ENCODE data around the gene SPTB.

Gene SPTB

DNA sequence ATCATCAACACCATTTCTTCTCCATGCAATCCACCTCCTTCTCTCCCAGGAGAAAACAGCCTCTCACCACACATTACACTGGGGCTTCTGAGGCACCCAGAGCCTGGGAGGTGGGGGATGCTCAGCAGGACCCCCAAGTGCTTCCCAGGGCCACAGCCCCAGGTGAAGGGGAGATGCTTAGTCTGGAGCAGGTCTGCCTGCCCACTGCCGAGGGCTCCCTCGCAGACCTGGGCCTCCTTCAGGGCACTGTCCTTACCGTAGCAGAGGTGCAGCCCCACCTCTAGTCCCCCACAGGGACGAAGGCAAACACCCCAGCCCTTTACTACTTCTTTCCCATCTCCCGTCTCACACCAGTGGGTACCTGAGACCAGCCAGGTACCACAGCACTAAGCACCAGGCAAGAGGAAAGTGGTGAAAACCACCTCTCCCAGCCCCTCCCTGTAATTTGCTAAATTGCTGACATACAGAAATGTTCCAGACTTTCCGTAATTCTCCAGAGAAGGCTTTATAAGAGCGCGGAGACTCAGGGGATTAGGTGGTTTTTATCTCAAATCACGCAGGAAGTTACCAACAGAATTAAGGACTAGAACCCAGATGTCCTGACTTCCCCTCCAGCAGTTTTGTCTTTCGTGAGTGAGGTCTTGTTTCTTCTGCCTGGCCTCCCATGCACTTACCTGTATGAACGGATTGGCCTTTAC lies 116.5 kb downstream of the SPTB start:
- DNase-seq = no peak

DNA sequence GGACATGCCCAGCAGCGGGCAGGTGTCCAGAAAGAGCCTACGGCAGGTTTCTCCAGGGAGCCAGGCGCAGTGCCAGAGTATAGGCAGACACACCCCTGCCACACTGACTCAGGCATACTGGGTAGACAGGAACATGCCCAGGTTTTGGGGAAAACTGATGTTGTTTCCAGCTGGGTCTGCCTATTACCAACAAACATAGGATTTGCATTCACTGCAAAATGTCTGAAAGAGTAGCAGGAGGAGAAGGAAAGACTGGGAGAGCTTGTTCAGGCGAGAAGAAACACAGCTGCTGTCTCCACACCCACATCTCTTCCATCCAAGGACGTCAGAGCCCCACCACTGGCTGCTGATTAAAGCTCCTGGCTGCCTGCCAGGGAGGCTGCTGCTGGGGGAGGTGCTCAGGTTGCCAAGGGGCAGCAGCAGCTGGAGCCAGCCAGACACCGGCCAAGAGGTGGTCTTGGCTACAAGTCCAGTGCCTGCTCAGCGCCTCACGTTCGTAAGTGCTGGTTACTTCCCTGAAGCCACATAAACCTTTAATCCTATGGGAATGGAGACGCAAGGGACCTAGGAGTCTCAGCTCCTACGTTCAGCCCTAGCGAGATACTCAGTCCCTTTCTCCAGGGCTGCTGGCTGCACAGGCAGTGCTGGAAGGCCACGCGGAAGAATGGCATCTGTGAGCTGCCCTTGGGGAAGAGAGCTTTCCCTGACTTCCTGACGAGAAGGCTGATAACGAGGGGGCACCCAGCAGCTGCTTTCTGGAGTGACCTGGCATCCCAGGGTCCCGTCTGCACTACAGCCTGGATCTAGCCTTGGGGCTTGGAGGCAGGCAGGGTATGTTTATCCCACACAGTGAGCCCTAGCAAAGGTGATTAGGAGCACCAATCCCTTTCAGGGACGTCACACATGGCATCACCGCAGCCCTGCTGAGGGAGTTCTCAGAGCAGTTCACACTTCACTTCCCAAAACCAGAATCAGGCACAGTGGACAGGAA lies 117.4 kb downstream of the SPTB start:
- DNase-seq = peak; percentile 45 to 49

- DNase-seq = no peak
Measured at GRCh38 chr14:64761441-64762043, 118.2 kb downstream of the SPTB start.

DNA sequence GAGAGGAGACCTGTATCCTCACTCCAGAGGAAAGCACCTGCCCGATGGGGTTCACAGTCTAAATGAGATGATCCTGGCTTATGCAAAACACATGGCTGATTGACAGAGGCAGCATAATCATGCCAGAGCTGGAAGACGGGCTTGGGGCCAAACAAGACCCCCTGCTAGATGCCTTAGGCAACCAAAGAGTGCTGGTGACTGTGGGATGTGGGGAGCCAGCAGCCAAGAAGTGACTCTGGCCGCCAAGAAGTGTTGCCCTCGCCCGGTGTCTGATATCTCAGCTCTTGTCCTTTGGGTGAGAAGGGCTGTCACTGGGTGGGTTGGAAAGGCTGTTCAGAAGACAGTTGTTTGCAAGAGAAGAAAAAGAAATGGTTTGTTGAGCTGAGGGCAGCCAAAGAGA lies 118.8 kb downstream of the SPTB start:
- DNase-seq = no peak

DNA sequence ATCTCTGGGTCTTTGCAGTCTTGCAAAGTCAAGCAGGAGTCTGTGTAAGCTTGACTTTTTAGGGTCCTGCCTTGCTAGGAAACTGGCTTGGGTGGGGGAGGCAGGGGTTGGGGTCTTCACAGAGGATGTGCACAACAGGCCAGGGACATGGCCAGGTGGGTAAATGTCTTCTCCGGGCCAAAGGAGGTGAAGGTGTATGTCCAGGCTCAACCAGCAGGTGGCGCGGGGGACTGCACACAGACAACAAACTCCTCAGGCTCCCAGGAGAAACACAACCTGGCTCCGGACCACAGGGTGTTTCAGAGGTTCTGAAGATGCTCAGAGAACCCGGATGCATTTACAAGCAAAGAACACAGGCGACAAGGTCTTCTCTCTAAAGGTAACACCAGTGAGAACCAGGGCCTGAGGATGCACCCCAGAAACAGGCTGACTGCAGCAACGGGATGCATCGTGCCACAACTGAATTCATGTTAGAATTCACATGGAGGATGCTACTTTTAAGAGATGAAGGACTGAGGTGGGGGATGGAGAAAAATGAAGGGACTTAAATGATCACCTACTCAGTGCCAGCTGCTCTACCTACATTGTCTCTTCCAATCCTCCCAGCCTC lies 119.5 kb downstream of the SPTB start:
- DNase-seq = peak; percentile 78

- no peak for DNase-seq
Measured at GRCh38 chr14:64759555-64759938, 120.2 kb downstream of the SPTB start.

DNA sequence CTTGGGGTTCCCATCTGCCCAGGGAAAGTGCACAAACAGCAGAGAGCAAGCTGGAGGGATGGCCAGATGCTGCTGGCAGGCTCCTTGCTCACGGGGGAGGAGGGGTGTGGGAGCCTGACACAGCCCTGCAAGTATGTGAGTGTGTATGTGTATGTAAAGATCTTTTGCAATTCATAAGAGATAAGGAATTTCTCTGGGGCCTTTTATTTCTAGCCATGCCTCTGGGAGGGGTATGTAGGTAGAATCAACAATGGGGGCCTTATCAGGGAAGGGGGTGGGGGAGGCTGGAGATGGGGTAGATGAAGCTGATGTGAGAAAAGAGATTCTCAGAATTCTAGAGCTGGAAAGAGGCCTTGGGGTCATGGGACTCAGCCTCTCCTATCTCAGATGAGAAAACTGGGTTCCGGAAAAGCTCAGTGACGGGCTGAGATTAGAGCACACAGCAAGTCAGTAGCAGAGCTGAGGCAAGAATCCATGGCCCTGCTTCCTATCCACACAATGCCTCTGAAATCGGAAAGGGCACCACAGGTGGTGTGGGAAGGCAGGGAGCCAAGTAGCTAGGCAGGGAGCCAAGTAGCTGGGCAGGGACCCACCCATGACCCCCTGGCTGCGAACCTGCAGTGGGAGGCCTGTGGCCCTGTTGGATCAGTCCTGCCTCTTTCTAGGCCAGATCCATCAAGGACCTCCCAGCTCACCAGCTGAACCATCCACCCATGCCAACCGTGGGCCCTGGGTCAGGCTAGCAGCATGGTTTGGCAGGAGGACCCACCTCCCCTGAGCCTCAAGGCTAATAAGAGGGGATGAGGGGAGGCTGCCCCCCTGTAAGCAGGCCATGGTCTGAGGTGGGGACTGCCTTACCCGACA lies 120.8 kb downstream of the SPTB start:
- no peak for DNase-seq

- no peak for DNase-seq
Measured at GRCh38 chr14:64758025-64758521, 121.6 kb downstream of the SPTB start.

DNA sequence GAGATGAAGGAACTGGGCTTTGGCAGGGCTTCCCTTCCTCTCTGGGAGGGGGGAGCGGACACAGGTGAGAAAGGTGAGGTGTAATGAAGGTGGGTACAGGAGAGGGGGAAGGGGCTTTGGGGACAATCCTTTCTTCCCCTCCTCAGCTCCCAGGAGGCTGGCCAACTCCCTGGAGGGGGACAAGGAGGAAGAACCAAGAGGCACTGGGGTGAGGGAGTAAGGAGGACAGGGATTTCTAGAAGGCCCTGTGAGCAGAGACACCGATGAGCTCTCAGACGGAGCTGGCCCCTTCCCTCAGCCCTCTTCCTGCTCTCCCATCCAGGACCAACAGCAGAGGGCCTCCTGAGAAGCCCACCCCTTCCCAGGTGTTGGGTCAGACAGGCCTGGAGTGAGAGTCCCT lies 122.1 kb downstream of the SPTB start:
- DNase-seq = no peak

GRCh38 chr14:64756712-64757111 lies 123.0 kb downstream of the SPTB start:
- DNase-seq = no peak

GRCh38 chr14:64755781-64756221 lies 123.9 kb downstream of the SPTB start:
- peak; percentile 54 to 58 for DNase-seq

GRCh38 chr14:64754685-64755084 lies 125.0 kb downstream of the SPTB start:
- DNase-seq = no peak

GRCh38 chr14:64753999-64754398 lies 125.7 kb downstream of the SPTB start:
- DNase-seq = no peak

GRCh38 chr14:64753374-64753773 lies 126.3 kb downstream of the SPTB start:
- DNase-seq = no peak

GRCh38 chr14:64752909-64753308 lies 126.8 kb downstream of the SPTB start:
- DNase-seq = no peak

- no peak for DNase-seq
Measured at GRCh38 chr14:64748995-64749714, 130.6 kb downstream of the SPTB start.

GRCh38 chr14:64748521-64748920 lies 131.2 kb downstream of the SPTB start:
- DNase-seq = no peak

- no peak for DNase-seq
Measured at GRCh38 chr14:64747327-64747726, 132.4 kb downstream of the SPTB start.

GRCh38 chr14:64746298-64747250 lies 133.1 kb downstream of the SPTB start:
- no peak for DNase-seq

GRCh38 chr14:64745511-64746091 lies 134.1 kb downstream of the SPTB start:
- DNase-seq = no peak
